GM10266 (cell line): Measurements from ENCODE around the gene ZNF697.

Source experiments
- DNase-seq: peaks from one replicate; pipeline ENCODE4 v3.0.0; 2012; ENCODE audit errors: extremely low spot score
- TF ChIP-seq, protein P1 (sequence below): IDR thresholded peaks from 2 replicates; pipeline ENCODE4 v1.5.1; 2012; ENCODE audit warnings: mild to moderate bottlenecking, low read depth; ENCODE audit not compliant: control insufficient read depth, insufficient read depth; ENCODE audit errors: missing control alignments

ZNF697 gene

DNA sequence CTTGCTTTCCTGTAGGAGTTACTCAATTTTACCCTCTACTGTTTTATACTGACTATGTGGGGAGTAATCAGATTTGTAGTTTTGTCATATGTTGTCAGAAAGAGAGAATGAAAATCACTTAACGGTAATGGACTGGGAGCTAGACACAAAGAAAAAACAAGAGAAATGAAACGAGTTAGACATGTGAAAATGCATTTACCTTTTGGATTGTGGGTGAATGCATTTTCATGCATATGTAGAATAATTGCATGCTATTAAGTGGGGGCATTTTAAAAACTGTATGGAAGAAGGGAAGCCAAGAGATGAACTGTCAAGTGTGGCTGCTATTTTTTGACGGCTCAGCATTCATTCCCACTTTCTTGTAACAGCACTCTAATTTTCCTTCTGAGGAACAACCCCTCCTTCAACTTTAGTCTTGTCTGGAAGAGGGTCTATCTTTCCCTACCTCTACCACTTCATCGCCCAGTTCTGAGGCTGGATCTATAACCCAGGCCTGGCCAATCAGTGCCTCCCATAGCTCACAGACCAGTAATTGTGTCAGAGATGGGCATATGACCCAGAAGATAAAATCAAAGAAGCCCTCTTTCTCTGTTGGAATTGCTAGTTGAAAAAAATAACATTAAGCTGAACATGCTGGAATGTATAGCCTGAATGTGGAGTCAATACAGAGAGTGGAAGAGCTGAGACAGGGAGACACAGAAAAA, 5.2 kb upstream of the ZNF697 start:
- TF ChIP-seq, protein P1, sequence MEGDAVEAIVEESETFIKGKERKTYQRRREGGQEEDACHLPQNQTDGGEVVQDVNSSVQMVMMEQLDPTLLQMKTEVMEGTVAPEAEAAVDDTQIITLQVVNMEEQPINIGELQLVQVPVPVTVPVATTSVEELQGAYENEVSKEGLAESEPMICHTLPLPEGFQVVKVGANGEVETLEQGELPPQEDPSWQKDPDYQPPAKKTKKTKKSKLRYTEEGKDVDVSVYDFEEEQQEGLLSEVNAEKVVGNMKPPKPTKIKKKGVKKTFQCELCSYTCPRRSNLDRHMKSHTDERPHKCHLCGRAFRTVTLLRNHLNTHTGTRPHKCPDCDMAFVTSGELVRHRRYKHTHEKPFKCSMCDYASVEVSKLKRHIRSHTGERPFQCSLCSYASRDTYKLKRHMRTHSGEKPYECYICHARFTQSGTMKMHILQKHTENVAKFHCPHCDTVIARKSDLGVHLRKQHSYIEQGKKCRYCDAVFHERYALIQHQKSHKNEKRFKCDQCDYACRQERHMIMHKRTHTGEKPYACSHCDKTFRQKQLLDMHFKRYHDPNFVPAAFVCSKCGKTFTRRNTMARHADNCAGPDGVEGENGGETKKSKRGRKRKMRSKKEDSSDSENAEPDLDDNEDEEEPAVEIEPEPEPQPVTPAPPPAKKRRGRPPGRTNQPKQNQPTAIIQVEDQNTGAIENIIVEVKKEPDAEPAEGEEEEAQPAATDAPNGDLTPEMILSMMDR = no peak
- no peak for DNase-seq

DNA sequence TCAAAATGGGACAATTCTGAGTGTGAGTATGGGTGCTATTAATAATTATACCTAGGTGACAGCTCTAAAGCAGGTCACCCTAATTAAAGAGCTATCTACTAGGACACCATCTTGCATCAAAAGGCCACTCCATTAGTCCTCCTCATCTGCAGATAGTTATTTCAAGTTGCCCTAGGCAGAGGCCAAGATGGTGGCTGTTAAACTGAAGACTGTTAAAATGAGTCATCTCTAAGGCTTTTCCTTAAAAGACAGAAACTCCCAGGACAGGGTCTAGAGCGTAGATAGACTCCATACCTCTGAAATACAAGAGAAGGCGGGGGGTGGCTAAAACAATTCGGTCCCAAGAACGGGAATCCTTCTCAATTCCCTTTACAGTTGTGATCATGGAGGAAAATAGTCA, 4.5 kb upstream of the ZNF697 start:
- no peak for DNase-seq
- TF ChIP-seq, protein P1 = no peak

DNA sequence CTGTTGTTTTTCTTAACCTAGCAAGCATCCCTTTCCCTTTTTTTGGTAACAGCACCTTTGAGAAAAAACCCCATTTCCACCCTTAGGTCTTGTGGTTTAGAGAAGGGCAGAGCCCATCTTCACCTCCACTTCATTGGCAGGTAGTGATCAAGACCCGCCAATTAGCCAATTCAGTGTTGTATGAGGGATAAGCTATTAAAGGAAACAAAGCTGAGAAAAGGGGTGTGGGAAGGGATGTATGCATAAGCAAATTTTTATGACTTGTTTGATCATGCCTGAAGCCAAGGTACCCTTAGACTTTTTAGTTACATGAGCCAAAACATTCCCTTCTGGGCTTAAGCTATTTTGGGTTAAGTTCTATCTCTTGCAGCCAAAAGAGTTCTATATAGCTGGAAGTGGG, 3.6 kb upstream of the ZNF697 start:
- DNase-seq = no peak
- TF ChIP-seq, protein P1 = no peak

DNA sequence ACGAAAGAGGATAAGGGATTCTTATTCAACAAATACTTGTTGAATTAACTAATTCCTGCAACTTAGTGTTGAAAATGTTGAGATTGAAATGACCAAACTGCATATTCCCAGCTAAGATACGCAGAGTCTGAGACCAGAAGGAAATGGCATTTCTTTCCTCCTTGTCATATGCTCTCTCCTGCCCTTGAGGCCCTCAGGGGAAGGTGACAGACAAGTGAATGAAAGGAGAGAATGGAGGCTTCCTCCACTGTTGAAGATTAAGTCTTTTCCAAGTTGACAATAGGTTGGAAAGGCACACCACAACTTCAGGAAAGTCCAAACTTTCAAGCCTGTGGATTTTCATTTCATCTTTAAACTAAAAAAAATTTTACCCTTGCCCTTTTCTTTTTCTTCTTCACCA, 3.1 kb upstream of the ZNF697 start:
- no peak for DNase-seq
- TF ChIP-seq, protein P1 = no peak

DNA sequence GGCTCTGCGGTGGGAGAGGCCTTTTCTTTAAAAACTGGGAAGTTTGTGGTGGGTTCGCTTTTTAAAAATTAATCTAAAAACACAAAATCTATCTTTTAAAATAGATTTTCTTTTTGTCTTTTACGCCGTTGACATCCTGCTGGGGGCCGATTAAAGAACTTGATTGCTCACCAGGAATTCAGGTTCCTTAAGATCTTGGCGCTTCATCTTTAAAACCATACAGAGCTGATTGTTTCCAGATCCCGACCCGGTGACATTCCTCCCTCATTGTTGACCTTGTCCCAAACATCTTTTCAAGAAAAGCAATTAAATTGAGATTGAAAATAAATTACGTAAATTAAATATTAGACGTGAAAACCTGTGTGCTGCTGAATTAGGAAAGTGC, 546 bp upstream of the ZNF697 start:
- TF ChIP-seq, protein P1 = no peak
- DNase-seq = no peak

DNA sequence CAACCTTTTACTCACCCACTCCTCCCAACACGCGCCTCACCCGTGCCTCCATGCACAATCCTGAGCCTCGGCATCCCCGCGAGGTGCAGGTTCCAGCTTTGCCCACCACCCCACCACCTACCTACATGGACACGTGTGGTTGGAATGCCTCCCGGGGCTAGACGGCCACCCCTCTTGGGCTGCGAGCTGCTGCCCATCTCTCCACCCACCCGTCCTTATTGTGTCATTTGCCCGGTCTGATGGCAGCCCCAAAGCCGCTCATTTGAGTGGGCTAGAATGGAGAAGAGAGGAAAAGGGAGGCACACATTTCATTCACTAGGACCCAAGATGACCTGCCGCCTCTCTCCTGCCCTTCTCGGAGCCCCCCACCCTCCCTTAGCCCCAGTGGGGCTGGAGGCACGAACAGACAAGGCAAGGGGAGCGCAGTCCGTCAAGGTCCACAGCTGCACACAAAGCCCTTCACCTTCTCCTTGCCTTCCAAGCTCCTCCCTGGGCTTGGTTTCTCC, 785 bp downstream of the ZNF697 start:
- DNase-seq = no peak

More for the DNA sequence above, 785 bp downstream of the ZNF697 start:
- TF ChIP-seq, protein P1 = no peak
